ENCODE measurements around the gene AOC1. TPM values are rescaled to one million over a fixed set of nuclear protein-coding genes. Genes with fewer than 3 reads are reported as not detected.

AOC1 gene
- total and polyA plus RNA-seq, 10 of the 15 experiments (the other 5 are each of a cell fraction or from before 2014, with no cell fraction given), result 0.07 TPM; not detected in 9

DNA sequence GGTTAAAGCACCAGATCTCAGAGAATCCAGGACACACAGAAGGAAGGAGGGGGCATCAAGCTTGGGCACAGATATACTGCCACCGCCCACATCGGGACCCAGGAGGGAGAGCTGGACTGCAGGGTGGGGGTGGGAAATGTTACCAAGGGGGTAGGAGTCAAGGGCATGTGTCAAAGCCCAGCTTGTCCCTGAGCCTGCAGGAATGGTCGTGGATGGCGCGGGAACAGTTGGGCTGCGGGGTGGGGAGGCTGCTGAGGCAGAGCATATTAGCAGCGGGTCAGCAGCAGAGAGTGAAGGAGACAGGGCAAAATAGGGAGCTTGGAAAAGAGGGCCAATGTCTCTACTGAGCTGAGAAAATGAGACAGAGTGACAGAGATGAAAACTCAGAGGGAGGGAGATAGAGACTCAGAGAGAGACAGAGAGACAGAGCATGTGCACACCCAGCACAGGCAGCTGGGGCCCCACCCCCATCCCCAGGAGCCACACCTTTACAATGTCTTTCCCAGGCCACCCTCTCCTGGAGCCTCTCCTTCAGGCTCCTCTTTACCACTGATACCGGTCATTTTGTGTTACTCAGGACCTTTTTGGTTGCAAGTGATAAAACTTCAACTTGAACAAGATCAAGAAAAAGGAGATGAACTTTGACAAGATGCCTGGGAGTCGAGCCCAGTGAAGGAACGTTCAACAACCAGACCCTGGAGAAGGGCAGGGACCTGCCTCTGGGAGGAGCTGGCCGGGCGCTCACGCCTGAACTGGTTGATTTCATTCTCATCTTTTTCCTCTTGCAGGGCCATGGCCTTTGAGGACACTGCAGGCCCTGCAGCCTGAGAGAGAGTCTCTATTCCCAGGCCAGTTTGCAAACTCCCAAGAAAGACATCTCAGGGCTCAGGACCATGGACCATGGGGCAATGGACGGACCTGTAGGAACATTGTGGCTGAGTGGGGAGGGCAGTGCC lies 50.0 kb downstream of the AOC1 start (continued):
- TF ChIP-seq CEBPB (IDR thresholded peaks at IDR 0.05; ENCODE audit: borderline replicate concordance in 1 of 2, low read depth in 2 of 2, low read length in 2 of 2), result no peak
- no peak for TF ChIP-seq NFYB (IDR thresholded peaks at IDR 0.05; ENCODE audit: insufficient read depth, low read depth, low read length)
- no peak for TF ChIP-seq POLR2AphosphoS2 (IDR thresholded peaks at IDR 0.05; ENCODE audit: low read depth, low read length)
- TF ChIP-seq GABPA (IDR thresholded peaks at IDR 0.05; ENCODE audit: low read depth), result no peak
- no peak for TF ChIP-seq GATAD2B (conservative IDR thresholded peaks at IDR 0.05; ENCODE audit: low read depth)
- TF ChIP-seq ZNF687 (IDR thresholded peaks at IDR 0.05), result no peak
- no peak for TF ChIP-seq MXI1 (IDR thresholded peaks at IDR 0.05; ENCODE audit: low read depth, low read length)
- no peak for TF ChIP-seq ZNF384 (IDR thresholded peaks at IDR 0.05; ENCODE audit: borderline replicate concordance, low read depth, low read length)
- no peak for TF ChIP-seq ZNF622 (IDR thresholded peaks at IDR 0.05)
- TF ChIP-seq IRF4 (IDR thresholded peaks at IDR 0.05; ENCODE audit: low read depth, low read length), result no peak
- no peak for TF ChIP-seq ZNF274 (IDR thresholded peaks at IDR 0.05; ENCODE audit: insufficient read depth, insufficient read length)
- TF ChIP-seq ZZZ3 (IDR thresholded peaks at IDR 0.05; ENCODE audit: control insufficient read depth, insufficient read length, low read depth), result no peak
- no peak for TF ChIP-seq PAX8 (IDR thresholded peaks at IDR 0.05)
- TF ChIP-seq SMC3 (IDR thresholded peaks at IDR 0.05; ENCODE audit: borderline replicate concordance, low read length), result no peak
- TF ChIP-seq ELK1 (IDR thresholded peaks at IDR 0.05; ENCODE audit: low read depth, low read length), result no peak

Measured in GM12878 (cell line).